ENCODE results near the gene EXD2.
"Not testable (repeated sequence)": the region's sequence is repeated elsewhere in the genome, so short reads cannot be mapped to it uniquely, and the experiment has no call there.

Gene EXD2

GRCh38 chr14:69288011-69288771, 96.9 kb downstream of the EXD2 start:
- Histone ChIP-seq H3K4me3 (ENCODE audit: low read depth in 1 of 2, low read length in 2 of 2) (no peak overlapping the region), H3K4me1 (ENCODE audit: control insufficient read depth in 1 of 2, insufficient read depth in 2 of 2, low read length in 2 of 2) (peaks cover 0 to 3% of the 10 kb centered on the region in 2 donors), H3K9ac (ENCODE audit: low read depth in 1 of 2, low read length in 2 of 2) (no peak overlapping the region), H3K9me3 (ENCODE audit: control insufficient read depth in 1 of 2, low read length in 2 of 2) (no peaks in the 10 kb centered on the region), H3K27ac (ENCODE audit: low read depth, low read length) (no peak overlapping the region), H3K27me3 (ENCODE audit: control insufficient read depth in 1 of 2, insufficient read depth in 2 of 2, low read length in 2 of 2) (no peaks in the 10 kb centered on the region), H3K36me3 (ENCODE audit: control insufficient read depth in 1 of 2, insufficient read depth in 2 of 2, low read length in 2 of 2) (no peaks in the 10 kb centered on the region)

GRCh38 chr14:69288956-69289705, 97.8 kb downstream of the EXD2 start:
- H3K9ac ChIP-seq (ENCODE audit: low read depth in 1 of 2, low read length in 2 of 2) = no peak overlapping the region
- H3K27ac ChIP-seq (ENCODE audit: low read depth, low read length) = peak overlapping the region; percentile 33
- H3K27me3 ChIP-seq (ENCODE audit: control insufficient read depth in 1 of 2, insufficient read depth in 2 of 2, low read length in 2 of 2) = no peaks in the 10 kb centered on the region
- H3K4me3 ChIP-seq (ENCODE audit: low read depth in 1 of 2, low read length in 2 of 2) = no peak overlapping the region
- no peaks in the 10 kb centered on the region for H3K36me3 ChIP-seq (ENCODE audit: control insufficient read depth in 1 of 2, insufficient read depth in 2 of 2, low read length in 2 of 2)
- H3K9me3 ChIP-seq (ENCODE audit: control insufficient read depth in 1 of 2, low read length in 2 of 2) = no peaks in the 10 kb centered on the region
- H3K4me1 ChIP-seq (ENCODE audit: control insufficient read depth in 1 of 2, insufficient read depth in 2 of 2, low read length in 2 of 2) = peaks cover 0 to 3% of the 10 kb centered on the region in 2 donors

- H3K4me3 ChIP-seq (ENCODE audit: low read depth in 1 of 2, low read length in 2 of 2) = no peak overlapping the region
- no peaks in the 10 kb centered on the region for H3K27me3 ChIP-seq (ENCODE audit: control insufficient read depth in 1 of 2, insufficient read depth in 2 of 2, low read length in 2 of 2)
- peaks cover 0 to 3% of the 10 kb centered on the region in 2 donors for H3K4me1 ChIP-seq (ENCODE audit: control insufficient read depth in 1 of 2, insufficient read depth in 2 of 2, low read length in 2 of 2)
- no peaks in the 10 kb centered on the region for H3K36me3 ChIP-seq (ENCODE audit: control insufficient read depth in 1 of 2, insufficient read depth in 2 of 2, low read length in 2 of 2)
- peak overlapping the region; percentile 33 for H3K27ac ChIP-seq (ENCODE audit: low read depth, low read length)
- no peak overlapping the region for H3K9ac ChIP-seq (ENCODE audit: low read depth in 1 of 2, low read length in 2 of 2)
- no peaks in the 10 kb centered on the region for H3K9me3 ChIP-seq (ENCODE audit: control insufficient read depth in 1 of 2, low read length in 2 of 2)
These were observed 98.7 kb downstream of the EXD2 start for GRCh38 chr14:69289811-69290520.

GRCh38 chr14:69290881-69291280, 99.6 kb downstream of the EXD2 start:
- not testable (repeated sequence) for H3K27me3 ChIP-seq (ENCODE audit: control insufficient read depth in 1 of 2, insufficient read depth in 2 of 2, low read length in 2 of 2); H3K36me3 ChIP-seq (ENCODE audit: control insufficient read depth in 1 of 2, insufficient read depth in 2 of 2, low read length in 2 of 2); H3K9me3 ChIP-seq (ENCODE audit: control insufficient read depth in 1 of 2, low read length in 2 of 2); H3K4me1 ChIP-seq (ENCODE audit: control insufficient read depth in 1 of 2, insufficient read depth in 2 of 2, low read length in 2 of 2); H3K27ac ChIP-seq (ENCODE audit: low read depth, low read length); H3K4me3 ChIP-seq (ENCODE audit: low read depth in 1 of 2, low read length in 2 of 2); H3K9ac ChIP-seq (ENCODE audit: low read depth in 1 of 2, low read length in 2 of 2)

- Histone ChIP-seq H3K9me3 (ENCODE audit: control insufficient read depth in 1 of 2, low read length in 2 of 2) (no peaks in the 10 kb centered on the region), H3K4me3 (ENCODE audit: low read depth in 1 of 2, low read length in 2 of 2) (no peak overlapping the region), H3K27me3 (ENCODE audit: control insufficient read depth in 1 of 2, insufficient read depth in 2 of 2, low read length in 2 of 2) (no peaks in the 10 kb centered on the region), H3K27ac (ENCODE audit: low read depth, low read length) (no peak overlapping the region), H3K4me1 (ENCODE audit: control insufficient read depth in 1 of 2, insufficient read depth in 2 of 2, low read length in 2 of 2) (peaks cover 0 to 3% of the 10 kb centered on the region in 2 donors), H3K36me3 (ENCODE audit: control insufficient read depth in 1 of 2, insufficient read depth in 2 of 2, low read length in 2 of 2) (no peaks in the 10 kb centered on the region), H3K9ac (ENCODE audit: low read depth in 1 of 2, low read length in 2 of 2) (no peak overlapping the region)
These were observed 100.1 kb downstream of the EXD2 start for GRCh38 chr14:69291396-69291795.

- no peaks in the 10 kb centered on the region for H3K9me3 ChIP-seq (ENCODE audit: control insufficient read depth in 1 of 2, low read length in 2 of 2)
- H3K9ac ChIP-seq (ENCODE audit: low read depth in 1 of 2, low read length in 2 of 2) = no peak overlapping the region
- H3K36me3 ChIP-seq (ENCODE audit: control insufficient read depth in 1 of 2, insufficient read depth in 2 of 2, low read length in 2 of 2) = no peaks in the 10 kb centered on the region
- no peak overlapping the region for H3K4me3 ChIP-seq (ENCODE audit: low read depth in 1 of 2, low read length in 2 of 2)
- no peak overlapping the region for H3K27ac ChIP-seq (ENCODE audit: low read depth, low read length)
- H3K27me3 ChIP-seq (ENCODE audit: control insufficient read depth in 1 of 2, insufficient read depth in 2 of 2, low read length in 2 of 2) = no peaks in the 10 kb centered on the region
- peaks cover 0 to under 1% of the 10 kb centered on the region in 2 donors for H3K4me1 ChIP-seq (ENCODE audit: control insufficient read depth in 1 of 2, insufficient read depth in 2 of 2, low read length in 2 of 2)
These were observed 100.7 kb downstream of the EXD2 start for GRCh38 chr14:69291891-69292561.

Measured in duodenal mucosa (tissue), 2 donors.